ENCODE data around the gene JDP2.

The JDP2 gene

DNA sequence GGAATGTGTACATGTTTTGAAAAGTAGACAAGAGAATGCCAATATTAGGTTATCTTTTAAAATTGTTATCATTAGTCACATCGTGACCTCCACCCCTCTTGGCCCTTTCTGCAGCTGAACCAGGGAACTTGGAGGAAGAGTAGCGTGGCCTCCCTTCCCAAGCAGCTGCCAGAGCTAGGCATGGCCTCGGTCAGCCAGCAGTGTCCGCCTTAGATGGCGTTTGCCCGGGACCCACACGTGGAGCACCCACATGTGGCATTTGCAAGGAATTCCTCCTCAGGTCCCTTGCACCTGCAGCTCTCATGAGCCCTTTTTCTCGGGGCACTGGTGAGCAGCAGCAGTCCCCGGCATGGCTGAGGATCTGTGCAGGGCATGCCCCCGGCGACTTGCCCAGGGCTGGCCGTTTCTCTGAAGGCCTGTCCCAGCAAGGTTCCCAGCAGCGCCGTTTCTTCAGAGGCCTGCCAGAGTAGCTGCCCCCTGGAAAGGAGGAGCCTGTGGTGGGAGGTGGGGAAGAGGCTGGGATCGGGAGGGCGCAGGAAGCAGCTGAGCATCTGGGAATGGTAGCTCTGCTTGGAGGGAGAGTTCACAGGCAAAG, 10.8 kb downstream of the JDP2 start:
- no peak for DNase-seq

GRCh38 chr14:75439989-75440388, 12.2 kb downstream of the JDP2 start:
- DNase-seq: no peak

GRCh38 chr14:75440733-75441477, 13.1 kb downstream of the JDP2 start:
- DNase-seq: no peak

- DNase-seq: no peak
Measured at GRCh38 chr14:75441728-75442127, 13.9 kb downstream of the JDP2 start.

GRCh38 chr14:75442166-75442565, 14.3 kb downstream of the JDP2 start:
- DNase-seq: no peak

DNA sequence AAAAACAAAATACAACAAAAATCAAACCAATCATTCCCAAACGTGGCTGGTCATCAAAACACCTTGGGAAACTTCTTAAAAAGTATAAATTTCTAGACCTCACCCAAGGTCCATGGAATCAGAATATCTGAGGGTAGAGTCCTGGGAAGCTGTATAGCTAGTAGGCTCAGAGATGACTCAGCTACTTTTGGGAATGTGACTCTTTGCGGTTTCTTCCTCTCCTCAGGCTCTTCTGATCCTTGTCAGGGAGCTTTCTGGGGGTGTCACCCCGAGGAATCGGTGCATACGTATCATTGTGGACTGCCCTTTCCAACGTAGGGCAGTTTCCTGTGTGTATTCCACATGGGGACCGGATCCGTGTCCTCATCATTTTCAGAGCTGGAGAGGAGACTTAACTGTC, 14.8 kb downstream of the JDP2 start:
- no peak for DNase-seq

DNA sequence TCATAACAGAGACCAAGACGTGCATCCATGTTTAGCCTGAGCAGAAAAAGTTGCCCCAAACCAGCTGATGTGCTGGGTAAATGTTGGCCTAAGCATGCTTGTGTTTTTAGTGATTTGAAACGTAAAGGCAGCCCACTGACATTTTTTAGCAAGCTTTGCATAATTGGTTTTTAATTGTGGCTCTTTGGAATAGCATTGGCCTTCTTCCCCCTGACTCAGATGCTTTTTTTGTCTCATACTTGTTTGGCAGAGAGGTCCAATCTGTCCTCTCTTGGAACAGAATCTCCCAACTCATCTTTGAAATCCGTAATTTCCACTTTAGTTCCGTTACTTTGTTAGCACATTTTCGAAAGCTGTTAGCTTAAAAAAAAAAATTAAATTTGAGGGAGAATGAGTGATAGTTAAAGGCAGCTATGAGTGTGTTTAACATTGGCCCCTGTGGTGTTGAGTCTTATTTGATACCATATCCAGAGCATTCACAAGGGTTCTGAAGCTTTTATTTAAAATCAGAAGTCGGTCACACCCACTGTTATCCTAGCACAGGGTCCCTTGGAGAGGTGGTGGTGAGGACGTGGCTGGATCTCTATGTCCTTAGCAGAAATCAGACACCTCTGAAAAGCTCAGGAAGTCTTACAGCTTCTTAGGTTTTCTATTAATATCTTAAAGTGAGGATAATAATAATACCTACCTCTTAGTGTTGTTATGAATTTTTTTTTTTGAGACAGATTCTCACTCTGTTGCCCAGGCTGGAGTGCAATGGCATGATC, 15.6 kb downstream of the JDP2 start:
- DNase-seq: no peak

GRCh38 chr14:75445236-75445635, 17.4 kb downstream of the JDP2 start:
- no peak for DNase-seq

DNA sequence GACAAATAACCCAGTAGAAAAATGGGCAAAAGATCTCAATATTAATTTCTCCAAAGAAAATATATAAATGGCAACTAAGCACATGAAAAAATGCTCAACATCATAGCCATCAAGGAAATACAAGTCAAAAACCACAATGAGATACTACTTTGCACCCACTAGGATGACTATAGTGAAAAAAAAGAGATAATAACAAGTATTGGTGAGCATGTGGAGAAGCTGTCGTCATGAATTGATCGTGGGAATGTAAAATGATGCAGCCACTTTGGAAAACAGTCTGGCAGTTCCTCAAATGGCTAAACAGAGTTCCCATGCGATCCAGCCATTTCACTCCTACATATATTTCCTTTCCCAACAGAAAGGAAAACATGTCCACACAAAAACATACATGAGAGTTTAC, 18.1 kb downstream of the JDP2 start:
- DNase-seq: no peak

GRCh38 chr14:75446447-75446846, 18.6 kb downstream of the JDP2 start:
- DNase-seq: no peak

GRCh38 chr14:75448209-75448608, 20.4 kb downstream of the JDP2 start:
- no peak for DNase-seq

- no peak for DNase-seq
Measured at GRCh38 chr14:75449036-75449435, 21.2 kb downstream of the JDP2 start.

DNA sequence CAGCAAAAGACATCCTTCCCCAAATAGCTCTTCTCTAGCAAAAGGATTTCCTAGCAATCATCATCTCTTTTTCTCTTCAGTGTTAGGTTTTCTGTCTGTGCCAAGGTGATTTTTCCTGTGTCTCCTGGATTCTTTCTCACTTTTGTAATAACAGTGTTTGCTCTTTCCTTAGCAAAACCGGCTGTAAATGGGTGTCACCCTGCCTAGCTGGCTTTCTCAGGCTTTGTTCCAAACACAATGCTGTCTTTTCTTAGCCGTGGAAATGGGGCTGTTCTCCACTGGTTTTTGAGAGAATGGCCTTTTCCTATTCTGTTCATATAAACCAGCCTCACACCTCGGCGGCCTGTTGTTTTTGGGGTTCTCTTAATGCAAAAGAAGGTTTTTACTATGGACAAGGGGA, 21.9 kb downstream of the JDP2 start:
- no peak for DNase-seq

GRCh38 chr14:75450381-75451276, 22.8 kb downstream of the JDP2 start:
- DNase-seq: no peak

DNA sequence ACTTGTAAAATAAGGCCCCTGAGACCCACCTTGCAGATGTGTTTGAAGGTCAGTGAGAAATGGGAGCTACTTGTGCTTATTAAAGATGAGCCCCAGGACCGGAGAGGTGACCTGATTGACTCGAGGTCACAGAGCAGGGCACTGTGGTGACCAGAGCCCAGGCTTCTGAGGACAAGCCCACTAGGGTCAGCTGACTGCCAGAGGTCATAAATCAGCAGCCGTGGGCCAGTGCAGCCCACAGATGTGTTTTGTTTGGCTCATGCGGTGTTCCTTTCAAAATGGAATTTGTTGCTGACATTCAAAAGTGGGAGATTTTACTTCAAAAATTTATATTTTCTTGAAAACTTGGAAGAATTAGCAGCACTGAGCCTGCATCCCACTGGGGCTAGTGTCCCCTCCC, 24.5 kb downstream of the JDP2 start:
- no peak for DNase-seq

DNA sequence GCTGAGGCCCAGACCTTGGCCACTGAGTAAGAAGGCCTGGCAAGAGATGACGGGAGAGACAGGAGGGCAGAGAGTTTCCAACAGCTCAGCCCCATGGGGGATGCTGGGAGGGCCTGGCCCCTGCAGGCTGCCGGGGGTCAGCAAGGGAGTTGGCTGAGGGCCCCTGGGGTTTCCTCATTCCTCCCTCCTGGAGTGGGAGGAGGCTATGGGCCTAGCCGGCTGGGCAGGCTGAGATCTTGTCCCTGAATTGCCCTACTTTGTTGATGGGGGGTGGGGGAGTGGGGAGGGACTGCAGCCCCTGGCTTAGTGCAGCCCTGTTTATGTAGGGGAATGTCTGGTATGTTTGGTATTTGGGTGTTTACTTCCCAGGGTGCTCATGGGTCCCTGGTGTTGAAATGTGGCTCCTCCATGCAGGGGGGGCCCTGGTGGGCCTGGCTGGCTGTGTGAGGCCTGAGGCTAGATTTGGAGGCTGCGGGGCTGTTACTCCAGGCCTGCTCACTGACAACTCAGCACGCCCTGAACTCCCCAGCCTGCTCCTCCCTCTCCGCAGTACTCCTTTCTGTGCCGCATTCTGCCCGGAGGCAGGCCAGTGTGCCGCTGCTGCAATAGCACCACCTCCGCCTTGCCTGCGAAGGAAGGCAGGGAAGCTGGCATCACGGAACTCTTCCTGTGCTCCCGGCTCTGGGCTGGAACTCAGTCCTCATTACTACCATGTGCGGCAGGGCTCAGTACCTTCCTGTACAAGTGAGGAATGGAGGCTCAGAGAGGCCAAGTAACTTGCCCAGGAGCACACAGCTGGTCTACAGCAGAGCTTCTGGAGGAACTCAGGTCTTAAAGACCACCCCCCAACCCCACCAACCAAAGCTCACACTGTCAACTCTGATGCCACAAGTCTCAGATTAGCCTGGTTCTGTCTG, 25.3 kb downstream of the JDP2 start:
- DNase-seq: no peak

GRCh38 chr14:75453817-75454434, 26.1 kb downstream of the JDP2 start:
- DNase-seq: no peak

GRCh38 chr14:75454963-75455546, 27.2 kb downstream of the JDP2 start:
- DNase-seq: no peak

DNA sequence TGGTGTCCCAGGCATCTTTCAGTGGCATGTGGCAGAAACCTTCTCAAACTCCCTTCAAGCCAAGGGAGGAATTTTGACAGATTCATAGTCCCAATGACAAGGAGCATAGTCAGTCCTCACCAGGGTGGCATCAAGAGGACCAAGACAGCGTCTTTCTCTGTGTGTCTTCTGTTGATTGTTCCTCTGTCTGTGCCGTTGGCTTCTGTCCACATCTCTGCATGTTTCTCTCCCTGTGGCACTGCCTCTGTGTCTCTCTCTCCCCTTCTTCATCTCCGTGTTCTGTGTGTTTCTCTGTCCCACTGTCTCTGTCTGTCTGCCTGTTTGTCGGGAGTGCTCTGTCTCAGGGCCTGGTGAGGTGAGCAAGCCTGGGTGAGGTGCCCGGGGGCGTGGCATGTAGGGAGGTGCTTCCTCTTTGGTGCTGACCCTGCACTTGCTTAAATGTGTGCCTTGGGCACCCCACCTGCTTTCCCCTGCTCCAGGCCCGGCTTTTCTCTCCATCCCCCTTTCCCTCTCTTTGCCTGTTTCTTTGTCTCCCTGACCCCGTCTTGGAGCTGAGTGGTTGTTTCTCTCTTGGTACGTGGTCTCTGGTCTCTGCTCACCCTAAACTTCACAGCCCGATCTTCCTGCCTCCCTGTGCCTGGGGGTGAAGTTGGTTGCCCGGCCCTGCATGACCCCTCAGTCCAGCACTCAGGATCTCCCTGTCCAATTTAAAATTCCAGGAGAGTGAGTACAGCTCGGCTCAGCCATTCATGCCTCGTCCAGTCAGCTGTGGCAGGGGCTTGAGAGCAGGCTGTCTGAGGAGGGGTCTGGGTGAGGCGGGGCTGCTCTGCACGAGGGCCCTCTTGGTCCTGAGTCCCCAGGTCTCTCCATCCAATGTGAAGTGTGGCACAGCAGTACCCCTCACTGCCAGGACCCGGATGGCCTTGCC, 28.5 kb downstream of the JDP2 start:
- no peak for DNase-seq

DNA sequence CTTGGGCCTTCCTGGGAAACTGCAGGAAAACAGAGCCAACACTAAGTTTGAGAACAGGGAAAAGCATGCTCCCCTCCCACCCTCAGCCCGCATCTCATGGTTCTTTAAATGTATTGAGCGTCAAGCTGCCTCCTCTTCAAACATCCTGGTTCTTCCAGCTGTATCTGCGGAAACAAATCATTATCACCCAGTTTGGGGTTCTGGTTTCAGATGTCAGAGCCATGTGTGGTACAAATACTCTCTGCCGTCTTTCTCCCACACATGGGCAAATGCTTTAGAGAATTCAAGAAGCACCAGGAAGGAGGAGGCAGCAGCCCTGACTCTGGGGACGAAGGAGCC, 29.1 kb downstream of the JDP2 start:
- DNase-seq: no peak
